Measurements from ENCODE around the gene TMEM258. TPM values are rescaled to one million over a fixed set of nuclear protein-coding genes. Genes with fewer than 3 reads are reported as not detected.

Gene TMEM258
- total and polyA plus RNA-seq, 2 donors (not counting 1 experiment from before 2014, with no cell fraction given): 65.8 to 130 TPM

DNA sequence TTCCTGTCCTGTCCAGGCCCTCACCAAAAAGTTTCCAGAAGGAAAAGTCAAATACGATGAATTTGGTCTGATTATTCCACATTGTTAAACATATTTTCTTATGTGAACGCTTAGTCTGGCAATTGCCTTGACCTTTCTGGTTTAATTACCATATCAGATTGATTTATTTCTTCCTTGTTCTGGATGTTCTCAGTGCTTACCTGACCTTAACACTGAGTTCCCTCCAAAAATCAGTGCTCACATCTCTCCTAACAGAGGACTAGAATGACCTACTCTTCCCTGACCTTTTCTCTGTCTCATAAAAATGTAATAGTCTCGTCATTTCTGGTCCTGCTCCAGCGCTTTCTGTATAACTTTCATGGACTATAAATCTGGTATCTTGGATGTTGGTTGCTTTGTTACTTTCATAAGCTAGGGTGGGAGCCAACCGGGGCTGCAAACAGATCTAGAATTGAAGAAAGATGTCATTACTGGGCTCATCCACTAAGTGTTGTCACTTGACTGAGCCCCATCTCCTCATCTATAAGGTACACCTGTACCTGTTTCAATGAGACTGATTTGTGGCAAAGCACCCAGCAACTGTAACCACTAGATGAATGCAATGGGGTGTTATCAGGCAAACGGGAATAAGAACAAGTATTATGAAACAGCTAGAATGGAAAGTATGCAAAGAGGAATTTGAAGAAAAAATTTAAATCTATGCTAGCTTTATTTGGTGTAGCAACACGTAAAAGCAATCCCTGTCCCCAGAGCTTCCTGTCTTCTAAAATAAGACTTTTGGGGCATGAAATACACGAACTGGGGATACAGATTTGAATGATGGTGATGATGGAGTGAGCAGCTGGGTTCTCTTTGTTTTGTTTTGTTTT is 38.1 kb upstream of the TMEM258 start:
- CTCF ChIA-PET: interaction anchor here (0.6 to 1.9 kb wide), 5 partner anchors 12 to 942 kb away, joined by 3 to 6 read pairs (median 3); no protein-coding TSS in a partner anchor
- H3K27me3 ChIP-seq (replicated peaks in 1 of 4; ENCODE audit: control extremely low read depth in 1 of 4, control insufficient read depth in 3 of 4, insufficient read depth in 4 of 4, low read length in 3 of 4): peaks cover 0 to 13% (median 2%) of the 10 kb centered on the region in 4 experiments
- no peaks in the 10 kb centered on the region for H3K36me3 ChIP-seq (replicated peaks in 1 of 2; ENCODE audit: control extremely low read depth in 1 of 2, control insufficient read depth in 1 of 2, extremely low read depth in 1 of 2, insufficient read depth in 2 of 2, low read length in 1 of 2)
- peaks cover 30 to 44% of the 10 kb centered on the region in 2 donors for H3K4me1 ChIP-seq (ENCODE audit: control insufficient read depth in 2 of 2, insufficient read depth in 2 of 2, low read length in 2 of 2)
- no peak for TF ChIP-seq EZH2 (IDR thresholded peaks at IDR 0.05; ENCODE audit: borderline replicate concordance, insufficient read depth, low read depth, low read length, poor library complexity, severe bottlenecking)
- TF ChIP-seq, protein P1, sequence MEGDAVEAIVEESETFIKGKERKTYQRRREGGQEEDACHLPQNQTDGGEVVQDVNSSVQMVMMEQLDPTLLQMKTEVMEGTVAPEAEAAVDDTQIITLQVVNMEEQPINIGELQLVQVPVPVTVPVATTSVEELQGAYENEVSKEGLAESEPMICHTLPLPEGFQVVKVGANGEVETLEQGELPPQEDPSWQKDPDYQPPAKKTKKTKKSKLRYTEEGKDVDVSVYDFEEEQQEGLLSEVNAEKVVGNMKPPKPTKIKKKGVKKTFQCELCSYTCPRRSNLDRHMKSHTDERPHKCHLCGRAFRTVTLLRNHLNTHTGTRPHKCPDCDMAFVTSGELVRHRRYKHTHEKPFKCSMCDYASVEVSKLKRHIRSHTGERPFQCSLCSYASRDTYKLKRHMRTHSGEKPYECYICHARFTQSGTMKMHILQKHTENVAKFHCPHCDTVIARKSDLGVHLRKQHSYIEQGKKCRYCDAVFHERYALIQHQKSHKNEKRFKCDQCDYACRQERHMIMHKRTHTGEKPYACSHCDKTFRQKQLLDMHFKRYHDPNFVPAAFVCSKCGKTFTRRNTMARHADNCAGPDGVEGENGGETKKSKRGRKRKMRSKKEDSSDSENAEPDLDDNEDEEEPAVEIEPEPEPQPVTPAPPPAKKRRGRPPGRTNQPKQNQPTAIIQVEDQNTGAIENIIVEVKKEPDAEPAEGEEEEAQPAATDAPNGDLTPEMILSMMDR (IDR thresholded peaks at IDR 0.05): no peak
- no peaks in the 10 kb centered on the region for H3K79me2 ChIP-seq (ENCODE audit: control insufficient read depth, insufficient read depth, low read length)
- peaks cover 36% of the 10 kb centered on the region for H3K4me1 Mint-ChIP-seq
- no peaks in the 10 kb centered on the region for H3K9me3 Mint-ChIP-seq (ENCODE audit: insufficient read depth)
- no peak overlapping the region for H3K9ac ChIP-seq (ENCODE audit: low read length)
- no peak overlapping the region for H3K4me2 ChIP-seq (replicated peaks; ENCODE audit: low read depth, low read length, poor library complexity, severe bottlenecking)
- ATAC-seq (ENCODE audit: low read depth): no peak
- DNase-seq: no peak
- POLR2A ChIA-PET: interaction anchor here (1.7 kb wide), 1 partner anchor 15 kb away, joined by 4 read pairs; no protein-coding TSS in a partner anchor
- intact Hi-C loops (cut with micrococcal nuclease): no loop called here
- H3K4me3 ChIP-seq (ENCODE audit: control extremely low read depth in 1 of 5, extremely low read depth in 1 of 5, insufficient read depth in 1 of 5, low read depth in 2 of 5, low read length in 4 of 5): no peak overlapping the region
- no peak overlapping the region for H2AFZ ChIP-seq (ENCODE audit: insufficient read depth, low read depth, low read length, poor library complexity, severe bottlenecking)
- H3K27ac Mint-ChIP-seq: no peak overlapping the region
- H3K27me3 Mint-ChIP-seq: no peaks in the 10 kb centered on the region
- peaks cover 0 to 3% (median 0%) of the 10 kb centered on the region in 3 donors for H3K9me3 ChIP-seq (ENCODE audit: control extremely low read depth in 1 of 3, control insufficient read depth in 2 of 3, insufficient read depth in 1 of 3, low read length in 2 of 3)
- H4K20me1 ChIP-seq (ENCODE audit: control insufficient read depth, insufficient read depth, low read length, poor library complexity, severe bottlenecking): no peaks in the 10 kb centered on the region
- WGBS (ENCODE audit: insufficient coverage): 39% methylated on average over 5 of the region's 8 CpGs
- no peak overlapping the region for H3K4me3 Mint-ChIP-seq
- H3K27ac ChIP-seq (ENCODE audit: low read length in 2 of 2): no peak overlapping the region

DNA sequence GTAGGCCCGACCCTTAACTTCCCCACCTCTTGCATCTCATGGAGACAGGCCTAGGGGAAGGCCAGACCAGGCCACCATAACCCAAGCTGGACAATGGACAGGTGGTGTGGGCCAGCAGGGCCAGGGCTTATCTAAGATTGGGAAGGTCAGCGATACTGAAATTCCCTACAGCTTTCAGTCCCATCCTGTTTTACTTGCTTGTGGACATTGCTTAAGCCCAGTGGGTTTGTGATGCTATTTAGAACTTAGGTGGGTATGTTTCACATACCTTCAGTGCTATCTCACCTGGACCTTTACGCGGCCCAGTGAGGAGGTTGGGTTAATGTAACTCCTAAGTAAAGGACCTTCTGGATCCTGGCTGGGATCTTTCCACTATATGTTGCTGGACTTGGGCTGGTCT is 37.4 kb upstream of the TMEM258 start:
- H3K9me3 ChIP-seq (ENCODE audit: control extremely low read depth in 1 of 3, control insufficient read depth in 2 of 3, insufficient read depth in 1 of 3, low read length in 2 of 3): peaks cover 0 to 3% (median 0%) of the 10 kb centered on the region in 3 donors
- no peak overlapping the region for H3K4me3 ChIP-seq (ENCODE audit: control extremely low read depth in 1 of 5, extremely low read depth in 1 of 5, insufficient read depth in 1 of 5, low read depth in 2 of 5, low read length in 4 of 5)
- no peak overlapping the region for H3K4me2 ChIP-seq (replicated peaks; ENCODE audit: low read depth, low read length, poor library complexity, severe bottlenecking)
- H3K4me1 ChIP-seq (ENCODE audit: control insufficient read depth in 2 of 2, insufficient read depth in 2 of 2, low read length in 2 of 2): peaks cover 25 to 38% of the 10 kb centered on the region in 2 donors
- no peaks in the 10 kb centered on the region for H3K36me3 ChIP-seq (replicated peaks in 1 of 2; ENCODE audit: control extremely low read depth in 1 of 2, control insufficient read depth in 1 of 2, extremely low read depth in 1 of 2, insufficient read depth in 2 of 2, low read length in 1 of 2)
- no peak overlapping the region for H3K27ac ChIP-seq (ENCODE audit: low read length in 2 of 2)
- no peaks in the 10 kb centered on the region for H3K9me3 Mint-ChIP-seq (ENCODE audit: insufficient read depth)
- H3K9ac ChIP-seq (ENCODE audit: low read length): no peak overlapping the region
- H3K27ac Mint-ChIP-seq: no peak overlapping the region
- peaks cover 33% of the 10 kb centered on the region for H3K4me1 Mint-ChIP-seq
- TF ChIP-seq, protein P1 (IDR thresholded peaks at IDR 0.05): no peak
- no peak for TF ChIP-seq EZH2 (IDR thresholded peaks at IDR 0.05; ENCODE audit: borderline replicate concordance, insufficient read depth, low read depth, low read length, poor library complexity, severe bottlenecking)
- ChIA-PET POLR2A (interaction anchor here (1.7 kb wide), 1 partner anchor 14 kb away, joined by 4 read pairs; no protein-coding TSS in a partner anchor), CTCF (interaction anchor here (0.6 to 1.9 kb wide), 4 partner anchors 12 to 252 kb away, joined by 3 to 9 read pairs (median 4); no protein-coding TSS in a partner anchor)
- no peak for DNase-seq
- intact Hi-C loops (cut with micrococcal nuclease): no loop called here
- no peaks in the 10 kb centered on the region for H3K79me2 ChIP-seq (ENCODE audit: control insufficient read depth, insufficient read depth, low read length)
- H3K27me3 ChIP-seq (replicated peaks in 1 of 4; ENCODE audit: control extremely low read depth in 1 of 4, control insufficient read depth in 3 of 4, insufficient read depth in 4 of 4, low read length in 3 of 4): peaks cover 0 to 13% (median 2%) of the 10 kb centered on the region in 4 experiments
- ATAC-seq (ENCODE audit: low read depth): no peak
- H4K20me1 ChIP-seq (ENCODE audit: control insufficient read depth, insufficient read depth, low read length, poor library complexity, severe bottlenecking): no peaks in the 10 kb centered on the region
- no peak overlapping the region for H2AFZ ChIP-seq (ENCODE audit: insufficient read depth, low read depth, low read length, poor library complexity, severe bottlenecking)
- H3K27me3 Mint-ChIP-seq: no peaks in the 10 kb centered on the region
- no CpG with 5 or more reads among the region's 4 CpGs for WGBS (ENCODE audit: insufficient coverage)
- H3K4me3 Mint-ChIP-seq: peak overlapping the region; percentile 66
